Endothelial cell of umbilical vein (primary cell): ENCODE data around the gene PPP1R18. TPM values are rescaled to one million over a fixed set of nuclear protein-coding genes. Genes with fewer than 3 reads are reported as not detected.

Source experiments
- BruUV-seq: library from RNA; stranded (reverse); fragments of 400-500 nt; replicated peaks from 2 replicates; lab custom pipeline; 2021; lab: Mats Ljungman, UMichigan
- CTCF ChIA-PET: fragments of 300-600, 350-600 bp; sonication (Branson Sonifier 250); formaldehyde crosslinking; loops from one replicate; lab custom pipeline; 2021; ENCODE audit warnings: antibody characterized with exemption, inconsistent platforms; lab: Charles Lee
- POLR2A ChIA-PET: fragments of 300-600, 350-600 bp; sonication (Branson Sonifier 250); formaldehyde crosslinking; loops from one replicate; lab custom pipeline; 2021; ENCODE audit warnings: antibody characterized with exemption, inconsistent platforms; lab: Charles Lee
- DNase-seq: peaks from one replicate; pipeline ENCODE4 v3.0.0-alpha.2; 2011; ENCODE audit warnings: low read depth, low spot score
- FAIRE-seq: peaks from 2 replicates; lab custom pipeline; 2011; peaks lifted over from hg19 to GRCh38; lab: Jason Lieb, UNC
- H2AFZ ChIP-seq: 2 replicates; pipeline ENCODE4 v1.6.0; 2012; ENCODE audit warnings: low read depth, low read length, control low read depth, inconsistent platforms
- H3K27ac ChIP-seq: 2 replicates; pipeline ENCODE4 v1.5.1; 2011; ENCODE audit warnings: low read depth, mild to moderate bottlenecking, control low read depth, low read length, moderate library complexity; ENCODE audit not compliant: insufficient read depth
- H3K27me3 ChIP-seq, 2 experiments: 2 replicates each; pipeline versions ENCODE4 v1.6.0 to v1.6.1; 2011; ENCODE audit warnings: low read length in 2 of 2, mixed read lengths in 1 of 2; ENCODE audit not compliant: control insufficient read depth in 2 of 2, insufficient read depth in 2 of 2
- H3K36me3 ChIP-seq, 2 experiments: 2 replicates in 1 of 2; 3 replicates in 1 of 2; pipeline ENCODE4 v1.5.1; 2011; ENCODE audit warnings: low read length in 2 of 2, mild to moderate bottlenecking in 1 of 2, moderate library complexity in 1 of 2; ENCODE audit not compliant: control insufficient read depth in 2 of 2, insufficient read depth in 2 of 2; ENCODE audit errors: extremely low read depth in 1 of 2
- H3K4me1 ChIP-seq: 3 replicates; pipeline ENCODE4 v1.5.1; 2011; ENCODE audit warnings: mild to moderate bottlenecking, low read length; ENCODE audit not compliant: control insufficient read depth, insufficient read depth; ENCODE audit errors: extremely low read depth
- H3K4me2 ChIP-seq: 2 replicates; pipeline ENCODE4 v1.6.1; 2011; ENCODE audit warnings: low read length, control low read depth, mixed read lengths; ENCODE audit not compliant: insufficient read depth
- H3K4me3 ChIP-seq, 3 experiments: fragments of 200-600 bp in 1 of 3; sonication (generic), shearing (Covaris generic) in 1 of 3; replicated peaks in 1 of 3; 2 replicates each; pipeline ENCODE4 v1.5.1; 2011 to 2016; ENCODE audit warnings: control low read depth in 3 of 3, low read length in 3 of 3, mild to moderate bottlenecking in 2 of 3, inconsistent platforms in 1 of 3, low read depth in 1 of 3, moderate library complexity in 1 of 3; ENCODE audit not compliant: insufficient read depth in 1 of 3
- H3K79me2 ChIP-seq: 2 replicates; pipeline ENCODE4 v1.6.0; 2012; ENCODE audit warnings: low read length, inconsistent platforms; ENCODE audit not compliant: control insufficient read depth, insufficient read depth
- H3K9ac ChIP-seq: replicated peaks from 2 replicates; pipeline ENCODE3; 2011; ENCODE audit warnings: low read length, control low read depth; ENCODE audit not compliant: insufficient read depth; ENCODE audit errors: extremely low read depth
- H3K9me1 ChIP-seq: replicated peaks from 3 replicates; pipeline ENCODE4 v1.6.0; 2011; ENCODE audit warnings: mild to moderate bottlenecking, low read length; ENCODE audit not compliant: control insufficient read depth, insufficient read depth; ENCODE audit errors: extremely low read depth
- H3K9me3 ChIP-seq: replicated peaks from 2 replicates; pipeline ENCODE4 v1.5.1; 2012; ENCODE audit warnings: low read length, inconsistent platforms; ENCODE audit not compliant: control insufficient read depth, insufficient read depth
- H4K20me1 ChIP-seq: replicated peaks from 2 replicates; pipeline ENCODE3; 2011; ENCODE audit warnings: mild to moderate bottlenecking, low read length; ENCODE audit not compliant: control insufficient read depth, insufficient read depth; ENCODE audit errors: extremely low read depth
- EZH2 ChIP-seq: IDR thresholded peaks from 2 replicates; pipeline ENCODE4 v1.6.1; 2012; ENCODE audit warnings: borderline replicate concordance, low read depth, mild to moderate bottlenecking, moderate library complexity, low read length, inconsistent platforms; ENCODE audit not compliant: severe bottlenecking
- FOS ChIP-seq: IDR thresholded peaks from 2 replicates; pipeline ENCODE4 v1.6.1; 2011; ENCODE audit warnings: mild to moderate bottlenecking, low read length, moderate library complexity, borderline replicate concordance; ENCODE audit not compliant: insufficient read depth
- GATA2 ChIP-seq: IDR thresholded peaks from 2 replicates; pipeline ENCODE4 v1.7.0; 2011; ENCODE audit warnings: low read depth, mild to moderate bottlenecking, moderate library complexity, mixed read lengths, low read length; ENCODE audit not compliant: insufficient read length, insufficient read depth
- JUN ChIP-seq: IDR thresholded peaks from 2 replicates; pipeline ENCODE4 v1.6.1; 2011; ENCODE audit warnings: borderline replicate concordance, low read depth; ENCODE audit not compliant: insufficient read length, insufficient read depth
- MYC ChIP-seq: IDR thresholded peaks from one replicate; pipeline ENCODE4 v1.6.1; 2011; ENCODE audit warnings: mild to moderate bottlenecking, low read depth, low read length
- POLR2A ChIP-seq: IDR thresholded peaks from 2 replicates; pipeline ENCODE4 v1.6.1; 2012; ENCODE audit warnings: low read depth, mild to moderate bottlenecking, control low read depth, low read length
- POLR2AphosphoS5 ChIP-seq: IDR thresholded peaks from 2 replicates; pipeline ENCODE4 v1.6.1; 2012; ENCODE audit warnings: low read depth, mild to moderate bottlenecking, control low read depth, low read length, moderate library complexity; ENCODE audit not compliant: insufficient read depth
- dilution Hi-C: fragments of 300-500 bp; cut with MboI; formaldehyde crosslinking; loops from one replicate; pipeline ENCODE4 v1.15.0; 2019; ENCODE audit warnings: low sequenced_read_pairs; ENCODE audit not compliant: extremely low pct_ligation_motif_present
- intact Hi-C: fragments of 100-400 bp; cut with micrococcal nuclease; formaldehyde crosslinking; loops from one replicate; pipeline ENCODE4 v1.10.0; 2022
- polyA plus RNA-seq, 4 experiments: library from polyadenylated mRNA; depleted of rRNA in 3 of 4; stranded (reverse) in 3 of 4; unstranded in 1 of 4; fragments of >200 nt; gene quantifications; 2 replicates each; pipeline versions ENCODE4 v1.2.1 to v1.2.3, GENCODE V29; 2011 to 2012; ENCODE audit warnings: missing spikeins in 1 of 4
- total RNA-seq: library from RNA; stranded (reverse); gene quantifications from 2 replicates; pipeline ENCODE4 v1.2.3, GENCODE V29; 2021
- TF ChIP-seq, protein P1 (sequence below), 2 donors: IDR thresholded peaks; 1 replicate in 1 of 2; 2 replicates in 1 of 2; pipeline ENCODE4 v1.5.1; 2011; ENCODE audit warnings: low read length in 2 of 2, mild to moderate bottlenecking in 2 of 2, moderate library complexity in 2 of 2, control low read depth in 1 of 2, inconsistent platforms in 1 of 2, low read depth in 1 of 2; ENCODE audit not compliant: insufficient read depth in 1 of 2; ENCODE audit errors: extremely low read depth in 1 of 2
- TF ChIP-seq, protein P2 (sequence below): IDR thresholded peaks from 2 replicates; pipeline ENCODE4 v1.6.1; 2011; ENCODE audit not compliant: insufficient read depth, insufficient read length

Gene PPP1R18
- total and polyA plus RNA-seq, 2 donors (not counting 3 experiments of a cell fraction or from before 2014, with no cell fraction given) = 136 to 173 TPM

DNA sequence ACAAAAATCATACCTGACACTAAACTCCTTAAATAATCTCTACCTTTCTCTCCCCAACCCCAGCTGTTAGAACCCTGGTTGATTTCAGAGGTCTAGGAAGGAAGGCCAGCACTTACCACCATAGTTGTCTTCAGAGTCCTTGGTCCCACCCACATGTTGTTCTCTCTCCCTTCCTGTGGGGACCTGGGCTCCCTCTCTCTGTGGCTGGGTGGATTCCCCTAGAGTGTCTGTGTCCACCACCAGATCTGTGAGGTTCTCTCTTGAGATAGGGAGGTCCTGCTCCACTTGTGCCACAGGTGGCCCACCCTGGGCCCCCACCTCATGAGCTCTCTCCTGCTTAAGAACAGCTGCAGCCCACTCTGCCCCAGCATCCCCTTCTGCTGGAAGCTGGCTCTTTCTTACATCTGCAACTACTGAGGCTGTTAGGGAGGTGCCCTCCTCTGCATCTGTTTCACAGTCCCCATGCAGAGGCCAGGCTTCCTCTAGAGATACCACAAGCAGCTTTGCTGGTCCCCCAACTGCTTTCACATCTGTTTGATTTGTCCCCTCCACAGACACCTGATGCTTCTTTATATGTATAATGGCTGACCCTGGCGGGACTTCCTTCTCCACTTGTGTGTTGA lies 25.4 kb upstream of the PPP1R18 start:
- Histone ChIP-seq H3K4me2 (no peak overlapping the region), H3K4me1 (peaks cover 7% of the 10 kb centered on the region), H3K27ac (no peak overlapping the region), H3K27me3 (no peaks in the 10 kb centered on the region), H3K9me3 (no peaks in the 10 kb centered on the region), H3K79me2 (peaks cover 5% of the 10 kb centered on the region), H3K9me1 (no peaks in the 10 kb centered on the region), H4K20me1 (no peaks in the 10 kb centered on the region), H3K36me3 (peaks cover 3 to 17% of the 10 kb centered on the region in 2 experiments), H3K4me3 (no peak overlapping the region), H2AFZ (no peak overlapping the region), H3K9ac (no peak overlapping the region)
- DNase-seq (no peak), FAIRE-seq (no peak)
- TF ChIP-seq POLR2AphosphoS5 = no peak
- no peak for TF ChIP-seq GATA2
- TF ChIP-seq EZH2 = no peak
- TF ChIP-seq, protein P1, sequence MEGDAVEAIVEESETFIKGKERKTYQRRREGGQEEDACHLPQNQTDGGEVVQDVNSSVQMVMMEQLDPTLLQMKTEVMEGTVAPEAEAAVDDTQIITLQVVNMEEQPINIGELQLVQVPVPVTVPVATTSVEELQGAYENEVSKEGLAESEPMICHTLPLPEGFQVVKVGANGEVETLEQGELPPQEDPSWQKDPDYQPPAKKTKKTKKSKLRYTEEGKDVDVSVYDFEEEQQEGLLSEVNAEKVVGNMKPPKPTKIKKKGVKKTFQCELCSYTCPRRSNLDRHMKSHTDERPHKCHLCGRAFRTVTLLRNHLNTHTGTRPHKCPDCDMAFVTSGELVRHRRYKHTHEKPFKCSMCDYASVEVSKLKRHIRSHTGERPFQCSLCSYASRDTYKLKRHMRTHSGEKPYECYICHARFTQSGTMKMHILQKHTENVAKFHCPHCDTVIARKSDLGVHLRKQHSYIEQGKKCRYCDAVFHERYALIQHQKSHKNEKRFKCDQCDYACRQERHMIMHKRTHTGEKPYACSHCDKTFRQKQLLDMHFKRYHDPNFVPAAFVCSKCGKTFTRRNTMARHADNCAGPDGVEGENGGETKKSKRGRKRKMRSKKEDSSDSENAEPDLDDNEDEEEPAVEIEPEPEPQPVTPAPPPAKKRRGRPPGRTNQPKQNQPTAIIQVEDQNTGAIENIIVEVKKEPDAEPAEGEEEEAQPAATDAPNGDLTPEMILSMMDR (IDR thresholded peaks at IDR 0.05; ENCODE audit: extremely low read depth in 1 of 2, insufficient read depth in 1 of 2, low read depth in 1 of 2, low read length in 2 of 2) = no peak
- no peak for TF ChIP-seq POLR2A
- TF ChIP-seq, protein P2, sequence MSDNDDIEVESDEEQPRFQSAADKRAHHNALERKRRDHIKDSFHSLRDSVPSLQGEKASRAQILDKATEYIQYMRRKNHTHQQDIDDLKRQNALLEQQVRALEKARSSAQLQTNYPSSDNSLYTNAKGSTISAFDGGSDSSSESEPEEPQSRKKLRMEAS = no peak
- TF ChIP-seq JUN = no peak
- no peak for TF ChIP-seq FOS
- TF ChIP-seq MYC = no peak
- no TSS peak for BruUV-seq
- dilution Hi-C loops = no loop called here
- POLR2A ChIA-PET = interaction anchor here (0.5 kb wide), 1 partner anchor 33 kb away, joined by 6 read pairs; no protein-coding TSS in a partner anchor
- intact Hi-C loops = no loop called here
- CTCF ChIA-PET = interaction anchor here (2.1 kb wide), 1 partner anchor 33 kb away, joined by 11 read pairs; no protein-coding TSS in a partner anchor
